HG02610 (cell line): ENCODE measurements around the gene SOX12.
"Not testable (repeated sequence)": the region's sequence is repeated elsewhere in the genome, so short reads cannot be mapped to it uniquely, and the experiment has no call there.

Experiments
- ATAC-seq: cut with Tn5 transposase; IDR thresholded peaks from one replicate; pipeline ENCODE4 v1.9.1; 2021; ENCODE audit warnings: mild to moderate bottlenecking, moderate library complexity; ENCODE audit not compliant: unreplicated experiment

SOX12 gene

GRCh38 chr20:328027-328974 lies 2.9 kb downstream of the SOX12 start:
- no peak for ATAC-seq

- ATAC-seq = no peak
Measured at GRCh38 chr20:328975-329695, 3.8 kb downstream of the SOX12 start.

- ATAC-seq = no peak
Measured at GRCh38 chr20:329851-330232, 4.5 kb downstream of the SOX12 start.

GRCh38 chr20:330233-331149 lies 5.1 kb downstream of the SOX12 start:
- no peak for ATAC-seq

GRCh38 chr20:334578-334977 lies 9.2 kb downstream of the SOX12 start:
- ATAC-seq = no peak

- not testable (repeated sequence) for ATAC-seq
Measured at GRCh38 chr20:336040-336439, 10.7 kb downstream of the SOX12 start.

- ATAC-seq = no peak
Measured at GRCh38 chr20:341682-342081, 16.3 kb downstream of the SOX12 start.

GRCh38 chr20:343107-343506 lies 17.8 kb downstream of the SOX12 start:
- ATAC-seq = no peak

GRCh38 chr20:346033-346639 lies 20.8 kb downstream of the SOX12 start:
- ATAC-seq = no peak

- peak; percentile 18 for ATAC-seq
Measured at GRCh38 chr20:346640-347316, 21.4 kb downstream of the SOX12 start, which contains the start of gene NRSN2. TSS of gene NRSN2 (plus strand) at chr20:347111. CDS start at chr20:349644, 2,533 bp downstream.

- peak; percentile 6 for ATAC-seq
Measured at GRCh38 chr20:347317-347639, 21.9 kb downstream of the SOX12 start.

- ATAC-seq = peak; percentile 75
Measured at GRCh38 chr20:347640-348484, 22.5 kb downstream of the SOX12 start.

GRCh38 chr20:348972-349841 lies 23.9 kb downstream of the SOX12 start:
- no peak for ATAC-seq

GRCh38 chr20:353166-353565 lies 27.8 kb downstream of the SOX12 start:
- no peak for ATAC-seq

GRCh38 chr20:354298-354977 lies 29.1 kb downstream of the SOX12 start:
- ATAC-seq = peak; percentile 80

- ATAC-seq = not testable (repeated sequence)
Measured at GRCh38 chr20:356154-356553, 30.8 kb downstream of the SOX12 start.

GRCh38 chr20:356745-357144 lies 31.4 kb downstream of the SOX12 start:
- no peak for ATAC-seq
